Suppressor macrophage (primary cell): ENCODE measurements around the gene INTS15.
A peak's percentile ranks its signal among the peaks of the same experiment; 100 is the strongest.
"Not testable (repeated sequence)": the region's sequence is repeated elsewhere in the genome, so short reads cannot be mapped to it uniquely, and the experiment has no call there.

ENCODE experiments used
- DNase-seq, 4 experiments: peaks; one replicate each; pipeline ENCODE4 v3.0.0-alpha.2; 2020 to 2022

INTS15 gene

DNA sequence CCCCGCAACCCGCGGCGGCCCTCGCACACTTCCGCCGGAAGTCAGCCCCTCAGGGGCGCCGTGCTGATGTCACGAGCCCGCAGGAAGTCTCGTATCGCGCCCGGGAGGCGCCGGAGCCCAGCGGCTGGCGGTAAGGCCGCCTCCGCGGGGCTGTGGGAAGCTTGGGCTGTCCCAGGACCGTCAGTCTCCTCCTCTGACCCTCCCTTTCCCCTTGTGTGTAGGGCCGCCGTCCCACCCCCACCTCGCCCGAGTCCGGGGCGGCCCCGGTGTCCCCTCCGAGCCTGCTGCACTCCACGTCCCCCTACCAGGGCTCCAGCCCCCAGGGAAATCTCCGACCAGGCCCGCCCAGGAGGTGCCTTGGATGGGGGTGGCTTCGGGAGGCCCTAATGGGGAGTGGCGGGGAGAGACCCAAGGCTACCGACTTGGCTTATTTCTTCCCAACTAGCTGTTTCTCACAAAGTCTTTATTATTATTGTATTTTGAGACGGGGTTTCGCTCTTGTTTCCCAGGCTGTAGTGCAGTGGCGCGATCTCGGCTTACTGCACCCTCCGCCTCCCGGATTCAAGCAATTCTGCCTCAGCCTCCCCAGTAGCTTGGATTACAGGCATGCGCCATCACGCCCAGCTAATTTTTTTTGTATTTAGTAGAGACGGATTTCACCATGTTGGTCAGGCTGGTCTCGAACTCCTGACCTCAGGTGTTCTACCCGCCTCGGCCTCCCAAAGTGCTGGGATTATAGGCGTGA lies 12.3 kb upstream of the INTS15 start, which contains the start of gene ZDHHC4:
TSS of gene ZDHHC4 (plus strand) at position 86 of the 745 bp plus-strand sequence. CDS start 3,108 bp downstream, outside the sequence.
- peak; percentile 95 to 98 (median 97) for DNase-seq

- no peak for DNase-seq
These were observed 11.4 kb upstream of the INTS15 start for GRCh38 chr7:6578114-6579084.

- DNase-seq = peak; percentile 78 to 92 (median 82)
These were observed 10.4 kb upstream of the INTS15 start for GRCh38 chr7:6579446-6579845.

- not testable (repeated sequence) for DNase-seq
These were observed 3.9 kb upstream of the INTS15 start for GRCh38 chr7:6585746-6586432.

- DNase-seq = no peak
These were observed 1.3 kb upstream of the INTS15 start for GRCh38 chr7:6588566-6588965.

GRCh38 chr7:6589151-6589828 lies 531 bp upstream of the INTS15 start:
- no peak for DNase-seq

GRCh38 chr7:6590645-6591110 lies 857 bp downstream of the INTS15 start:
- DNase-seq = no peak

- DNase-seq = no peak
These were observed 10.3 kb downstream of the INTS15 start for GRCh38 chr7:6600093-6600492.

DNA sequence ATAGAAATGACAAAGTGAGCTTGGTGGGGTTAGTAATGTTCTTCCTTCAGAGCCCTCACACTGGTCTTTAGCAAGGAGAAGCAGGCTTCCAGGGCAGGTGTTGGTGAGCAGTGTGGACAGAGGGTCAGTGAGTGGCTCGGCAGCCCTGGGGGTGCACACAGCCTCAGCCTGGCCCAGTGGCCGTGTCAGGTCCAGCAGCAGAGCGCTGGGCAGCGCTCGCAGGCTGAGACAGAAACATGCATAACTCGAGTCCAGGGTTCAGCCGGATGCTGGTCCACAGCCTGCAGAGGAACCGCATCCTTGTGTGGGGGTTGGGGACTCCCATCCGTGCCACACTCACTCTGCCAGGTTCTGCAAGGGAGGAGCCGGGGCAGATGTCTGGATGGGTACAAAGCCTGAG lies 14.6 kb downstream of the INTS15 start:
- DNase-seq = no peak

GRCh38 chr7:6606866-6607583 lies 17.2 kb downstream of the INTS15 start:
- DNase-seq = no peak

- DNase-seq = no peak
These were observed 17.8 kb downstream of the INTS15 start for GRCh38 chr7:6607651-6608051.

DNA sequence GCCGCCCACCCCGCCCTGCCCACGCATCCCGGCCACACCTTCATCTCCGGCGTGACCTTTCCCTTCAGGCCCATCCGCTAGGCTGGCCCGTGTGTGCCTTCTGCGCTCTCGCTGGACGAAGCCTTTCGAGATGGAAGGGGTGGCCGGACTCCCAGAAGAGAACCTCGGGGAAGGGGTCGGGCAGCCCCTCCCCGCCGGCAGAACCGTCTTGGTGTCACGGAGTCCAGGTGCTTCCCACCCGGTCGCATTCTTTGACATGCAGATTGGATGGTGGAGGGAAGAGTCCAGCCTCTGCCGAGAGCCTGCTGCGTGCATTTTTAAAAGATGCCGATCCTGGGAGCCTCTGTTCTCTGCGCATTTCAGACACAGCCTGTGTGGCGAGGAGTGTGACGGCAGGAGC lies 18.3 kb downstream of the INTS15 start:
- DNase-seq = no peak

DNA sequence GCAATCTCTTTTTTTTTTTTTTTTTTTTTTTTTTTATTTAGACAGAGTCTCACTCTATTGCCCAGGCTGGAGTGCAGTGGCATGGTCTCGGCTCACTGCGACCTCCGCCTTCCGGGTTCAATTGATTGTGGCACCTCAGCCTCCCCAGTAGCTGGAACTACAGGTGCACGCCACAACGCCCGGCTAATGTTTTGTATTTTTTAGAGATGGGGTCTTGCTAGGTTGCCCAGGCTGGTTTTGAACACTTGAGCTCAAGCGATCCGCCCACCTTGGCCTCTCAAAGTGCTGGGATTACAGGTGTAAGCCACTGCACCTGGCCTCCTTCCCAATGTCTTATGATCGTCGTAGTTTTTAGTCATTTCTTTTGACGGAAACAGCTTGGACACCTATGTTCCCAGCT lies 19.0 kb downstream of the INTS15 start:
- no peak for DNase-seq

DNA sequence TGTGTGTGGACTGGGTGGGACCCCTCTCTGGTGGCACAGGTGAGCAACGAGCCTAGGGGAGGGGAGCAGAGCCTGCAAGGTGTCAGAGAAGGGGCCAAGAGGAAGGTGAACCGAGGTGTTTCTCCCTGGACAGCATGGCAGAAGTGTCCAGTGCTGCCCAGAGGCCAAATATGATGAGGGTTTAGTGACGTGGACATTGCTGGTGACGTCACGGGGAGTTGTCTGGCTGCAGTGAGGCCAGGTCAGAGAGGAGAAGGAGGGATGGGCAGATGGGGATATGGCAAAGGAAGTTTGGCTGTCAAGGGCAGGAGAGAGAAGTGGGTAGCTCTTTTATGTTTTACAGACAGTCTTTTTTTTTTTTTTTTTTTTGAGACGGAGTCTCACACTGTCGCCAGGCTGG lies 23.0 kb downstream of the INTS15 start:
- DNase-seq = no peak

GRCh38 chr7:6613706-6614105 lies 23.9 kb downstream of the INTS15 start:
- no peak for DNase-seq

DNA sequence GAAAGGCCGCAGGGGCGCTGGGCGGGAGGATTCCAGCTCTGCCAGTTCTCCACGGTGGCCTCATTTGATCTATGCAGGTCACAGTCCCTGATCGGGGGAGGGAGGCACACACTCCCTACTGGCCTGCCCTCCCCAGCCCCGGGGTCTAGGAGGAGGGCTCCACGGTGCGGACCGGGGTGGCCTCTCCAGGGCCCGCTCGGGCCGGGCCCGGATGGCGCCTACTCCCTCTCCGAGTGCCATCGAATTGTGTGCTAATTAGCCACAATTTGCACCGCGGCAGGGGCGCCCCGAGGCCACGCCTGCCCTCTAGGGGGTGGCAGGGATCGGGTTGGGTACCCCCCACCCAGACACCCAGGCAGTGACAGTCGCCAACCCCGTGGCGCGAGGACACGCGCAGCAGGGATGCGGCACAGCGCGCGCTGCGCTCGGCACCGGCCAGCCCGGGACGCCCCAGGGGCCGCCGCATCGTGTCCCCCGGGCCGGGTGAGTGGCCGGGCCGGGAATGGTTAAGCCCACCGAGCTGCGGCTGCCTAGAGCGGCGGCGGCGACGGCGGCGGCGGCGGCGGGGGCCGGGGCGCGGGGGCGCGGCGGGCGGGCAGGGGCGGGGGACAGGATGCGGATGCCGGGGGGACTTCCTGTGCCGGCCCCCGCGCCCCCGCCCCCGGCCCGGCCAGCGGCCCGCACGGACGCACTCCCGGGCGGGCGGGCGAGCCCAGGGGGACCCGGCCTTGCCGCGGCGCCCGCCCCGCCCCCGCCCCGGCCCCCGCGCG lies 25.3 kb downstream of the INTS15 start, which contains the start of gene ZNF853:
TSS of gene ZNF853 (plus strand) at position 658 of the 770 bp plus-strand sequence. CDS start 565 bp downstream, outside the sequence.
- DNase-seq = no peak

DNA sequence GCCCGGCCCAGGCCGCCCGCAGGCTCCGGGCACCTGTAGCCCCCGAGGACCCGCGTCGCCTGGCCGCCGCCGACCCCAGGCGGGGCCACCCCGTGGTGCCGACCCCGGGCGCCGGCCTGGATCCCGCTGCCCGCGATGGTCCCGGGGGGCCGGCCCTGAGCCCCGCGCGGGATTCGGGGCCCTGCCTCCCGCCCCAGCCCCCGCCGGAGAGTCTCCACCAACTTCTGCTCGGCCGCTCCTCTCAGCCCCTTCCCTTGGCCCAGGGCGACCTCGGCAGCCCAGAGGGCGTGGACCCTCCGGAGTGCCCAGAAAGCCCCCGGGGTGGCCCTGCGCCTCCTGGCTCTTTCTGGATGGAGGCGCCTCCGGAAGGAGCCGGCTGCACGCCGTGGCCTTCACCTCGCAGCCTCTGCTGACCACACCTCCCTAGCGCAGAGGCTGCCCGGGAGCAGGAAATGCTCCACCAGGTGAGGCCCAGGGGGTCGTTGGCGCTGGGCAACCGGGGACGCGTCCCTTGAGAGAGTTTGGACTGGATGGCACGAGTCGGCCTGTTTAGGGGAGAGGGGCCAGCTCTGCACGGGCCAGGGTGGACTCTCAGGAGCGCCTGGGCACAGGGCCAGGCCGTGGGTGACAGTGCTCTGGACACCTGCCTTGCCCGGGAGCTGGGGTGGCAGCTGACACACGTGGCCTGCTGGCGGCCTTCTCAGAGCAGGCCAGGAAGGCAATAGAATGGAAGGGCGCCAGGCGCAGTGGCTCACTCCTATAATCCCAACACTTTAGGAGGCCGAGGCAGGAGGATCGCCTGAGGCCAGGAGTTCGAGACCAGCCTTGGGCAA lies 26.1 kb downstream of the INTS15 start:
- DNase-seq = no peak

DNA sequence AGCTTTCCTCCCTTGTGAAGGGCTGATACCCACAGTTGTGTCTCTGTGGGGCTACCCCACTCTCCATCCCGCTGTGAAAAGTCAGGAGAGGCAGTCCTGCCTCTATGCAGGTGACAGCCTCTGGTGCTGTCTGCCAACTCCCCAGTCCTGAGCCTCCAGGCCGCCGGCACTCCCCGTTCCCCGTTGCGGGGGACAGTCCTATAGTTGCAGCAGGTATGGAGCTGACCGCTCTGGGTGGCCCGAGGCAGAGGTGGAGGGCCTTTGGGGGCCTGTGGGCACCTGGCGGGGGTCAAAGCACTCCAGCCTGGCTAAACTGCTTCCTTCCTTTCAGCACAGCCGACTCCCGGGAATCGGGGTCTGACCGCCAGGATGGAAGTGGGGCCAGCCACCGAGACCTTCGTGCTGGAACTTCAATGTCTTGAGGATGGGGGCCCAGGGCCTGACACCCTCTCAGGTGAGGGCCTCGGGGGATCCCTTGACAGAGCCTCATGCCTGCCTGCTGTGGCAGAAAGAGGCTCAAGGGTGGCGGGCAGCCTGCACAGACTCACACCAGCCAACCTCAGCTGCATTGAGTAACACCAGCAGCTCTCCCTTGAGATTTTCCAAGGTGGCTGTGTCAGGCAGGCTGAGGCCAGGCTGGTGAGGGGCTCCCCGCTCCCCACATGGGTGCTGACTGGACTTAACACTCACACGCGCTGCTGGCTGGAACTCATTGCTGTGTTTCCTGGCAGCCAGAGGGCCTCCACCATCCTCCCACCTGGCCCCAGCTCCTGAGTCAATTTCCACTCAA lies 27.2 kb downstream of the INTS15 start:
- DNase-seq = no peak

- DNase-seq = no peak
These were observed 28.8 kb downstream of the INTS15 start for GRCh38 chr7:6618621-6619020.
